SK-MEL-5 (cell line): ENCODE measurements around the gene GPNMB. TPM values are rescaled to one million over a fixed set of nuclear protein-coding genes. Genes with fewer than 3 reads are reported as not detected.
"Not testable (repeated sequence)": the region's sequence is repeated elsewhere in the genome, so short reads cannot be mapped to it uniquely, and the experiment has no call there.

Source experiments
- DNase-seq: peaks from one replicate; pipeline ENCODE4 v3.0.0-alpha.2; 2016; ENCODE audit warnings: low read depth, low spot score
- in situ Hi-C: cut with HindIII; loops from 2 replicates; pipeline ENCODE4 v1.10.0; 2016; ENCODE audit warnings: low sequenced_read_pairs, high pct_unique_total_duplicates, low pct_unique_long_range_greater_than_20kb
- total RNA-seq: library from RNA; depleted of rRNA; stranded (reverse); fragments of >200 nt; shearing (Covaris generic); gene quantifications from 2 replicates; pipeline ENCODE4 v1.2.3, GENCODE V29; 2014

Gene GPNMB
- total RNA-seq, 1 experiment from 2014 or later, result 1,278 TPM

DNA sequence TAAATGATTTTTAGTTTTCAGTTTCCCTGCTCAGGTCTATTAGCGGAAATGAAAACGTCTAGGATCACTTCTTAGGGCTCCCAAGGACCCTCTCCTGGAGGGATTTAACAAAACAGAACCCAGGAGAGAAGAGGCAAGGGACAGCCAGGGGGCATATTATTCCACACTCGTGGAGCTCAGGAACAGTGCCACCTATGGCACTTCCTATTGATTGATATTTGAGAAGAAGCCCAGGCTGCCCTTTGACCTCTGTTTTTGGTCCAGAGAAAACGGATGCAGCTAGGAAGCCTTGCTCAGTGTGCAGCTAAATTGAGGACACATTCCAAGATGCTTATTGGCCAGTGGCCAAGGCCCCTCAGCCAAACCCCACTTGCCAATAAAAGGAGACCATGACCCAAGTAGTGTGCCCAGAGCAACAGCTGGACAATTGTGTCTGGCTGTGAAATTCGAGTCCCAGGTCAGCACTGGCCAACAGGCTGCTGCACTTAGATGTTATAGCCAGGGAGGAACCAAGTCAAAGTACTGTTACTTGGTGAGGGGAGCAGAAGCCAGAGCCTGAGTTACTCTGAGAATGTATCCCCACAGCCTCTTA lies 24.0 kb upstream of the GPNMB start:
- in situ Hi-C loops, result no loop called here
- DNase-seq, result no peak

DNA sequence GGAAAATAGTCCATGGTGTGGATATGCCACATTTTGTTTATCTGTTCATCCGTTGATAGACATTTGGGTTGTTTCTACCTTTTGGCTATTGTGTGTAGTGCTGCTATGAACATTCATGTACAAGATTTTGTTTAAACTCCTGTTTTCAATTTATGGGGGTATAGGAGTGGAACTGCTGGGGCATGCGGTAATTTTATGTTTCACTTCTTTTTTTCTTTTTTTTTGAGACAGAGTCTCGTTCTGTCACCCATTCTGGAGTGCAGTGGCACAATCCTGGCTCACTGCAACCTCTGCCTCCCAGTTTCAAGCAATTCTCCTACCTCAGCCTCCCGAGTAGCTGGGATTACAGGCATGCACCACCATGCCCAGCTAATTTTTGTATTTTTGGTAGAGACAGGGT lies 22.2 kb upstream of the GPNMB start:
- in situ Hi-C loops, DNase-seq: not testable (repeated sequence)

DNA sequence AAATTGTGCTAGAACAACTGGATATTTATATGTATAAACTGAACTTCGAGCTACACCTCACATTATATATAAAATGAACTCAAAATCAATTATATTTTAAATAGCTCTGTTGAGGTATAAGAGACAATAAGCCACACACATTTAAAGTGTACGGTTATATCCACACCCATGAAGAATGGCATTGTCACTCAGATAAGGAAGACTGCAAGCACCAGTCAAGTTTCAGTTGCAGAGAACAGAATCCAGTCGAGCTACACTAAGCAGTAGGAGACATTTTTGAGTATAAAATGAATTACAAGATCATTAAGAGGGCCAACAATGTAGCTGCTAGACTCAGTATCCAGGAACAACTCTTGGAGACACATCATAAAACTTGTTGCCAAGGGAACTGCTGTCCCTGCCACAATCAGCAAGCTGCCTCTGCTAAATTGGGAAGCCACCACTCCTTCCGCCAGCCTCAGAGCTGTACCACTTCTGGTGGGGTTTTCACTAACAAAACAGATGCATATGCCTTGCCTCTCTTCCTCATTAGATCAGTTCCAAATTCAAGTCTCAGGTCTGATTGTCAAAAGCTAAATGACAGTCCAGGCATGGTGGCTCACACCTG lies 19.6 kb upstream of the GPNMB start:
- DNase-seq, result no peak
- in situ Hi-C loops, result no loop called here

GRCh38 chr7:23228412-23228811 lies 18.2 kb upstream of the GPNMB start:
- in situ Hi-C loops, result no loop called here
- DNase-seq, result no peak

GRCh38 chr7:23230641-23231101 lies 15.9 kb upstream of the GPNMB start:
- in situ Hi-C loops, result no loop called here
- DNase-seq, result peak; percentile 44

GRCh38 chr7:23232966-23233365 lies 13.6 kb upstream of the GPNMB start:
- in situ Hi-C loops, result no loop called here
- DNase-seq, result no peak

DNA sequence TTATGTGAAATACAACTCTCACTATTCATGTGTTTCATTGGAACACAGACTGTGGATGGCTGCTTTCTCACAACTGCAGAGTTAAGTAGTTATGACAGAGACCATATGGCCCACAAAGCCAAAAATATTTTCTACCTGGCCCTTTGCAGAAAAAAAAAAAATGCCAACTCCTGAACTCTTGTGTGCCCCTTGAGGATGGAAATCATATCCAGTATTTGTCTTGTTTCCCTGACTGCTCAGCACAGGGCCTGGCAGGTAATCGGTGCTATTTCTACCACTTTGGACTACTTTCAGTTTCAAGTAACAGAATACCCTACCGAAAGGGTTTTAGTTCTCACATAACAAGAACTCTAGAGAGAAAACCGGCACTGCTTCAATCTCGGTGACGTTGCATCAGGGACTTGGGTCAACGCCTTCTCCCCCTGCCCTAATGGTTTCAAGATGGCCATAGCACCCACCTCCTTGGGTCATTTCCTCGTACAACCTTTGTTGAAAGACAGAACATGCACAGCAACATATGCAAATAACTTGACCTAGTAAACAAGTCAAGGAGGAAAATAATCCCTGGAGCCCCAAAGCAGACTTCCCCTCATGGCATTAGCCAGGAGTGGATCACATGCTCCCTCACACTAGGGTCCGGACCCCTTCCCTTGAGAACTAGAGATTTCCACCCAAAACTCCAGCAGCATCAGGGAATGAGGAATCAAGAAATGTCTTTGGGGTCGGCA lies 11.8 kb upstream of the GPNMB start:
- in situ Hi-C loops, result no loop called here
- no peak for DNase-seq

DNA sequence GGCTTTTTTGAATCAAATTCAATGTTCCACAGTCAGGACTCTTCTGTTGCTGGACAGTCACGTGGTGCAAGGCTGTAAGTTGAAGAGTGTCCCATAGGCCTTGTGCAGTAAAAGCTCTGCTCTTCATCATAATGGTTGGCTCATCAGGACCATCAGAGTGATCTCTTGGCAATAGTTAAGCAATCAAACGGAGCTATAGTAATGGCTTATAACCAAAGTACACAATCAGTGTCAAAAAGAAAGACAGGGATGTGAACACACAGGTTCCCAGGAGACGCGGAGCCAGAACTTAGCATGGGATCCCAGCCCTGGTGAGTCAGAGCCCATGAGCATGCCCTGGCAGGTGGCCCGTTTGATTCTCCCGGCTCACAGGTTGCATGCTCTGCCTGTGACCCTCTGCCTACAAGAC lies 10.8 kb upstream of the GPNMB start:
- no peak for DNase-seq
- in situ Hi-C loops, result no loop called here

DNA sequence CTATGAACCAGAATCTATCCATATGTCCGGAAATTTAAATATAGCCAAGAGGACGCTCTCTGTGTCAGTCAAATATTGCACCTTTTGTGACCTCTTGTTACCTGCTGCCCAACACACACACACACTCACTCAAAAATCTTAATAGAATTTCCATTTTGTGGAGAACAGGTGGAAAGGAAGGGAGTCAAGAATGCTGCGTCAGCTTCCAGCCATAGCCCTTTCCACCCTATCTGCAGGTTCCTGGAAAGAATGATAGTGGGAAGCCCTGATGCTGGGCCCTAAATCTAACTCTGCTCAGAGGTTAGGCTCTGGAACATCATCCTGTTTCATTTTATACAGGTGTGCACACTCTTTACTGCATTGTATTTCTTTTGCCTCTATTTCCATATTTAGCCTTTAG lies 9.6 kb upstream of the GPNMB start:
- DNase-seq, result no peak

DNA sequence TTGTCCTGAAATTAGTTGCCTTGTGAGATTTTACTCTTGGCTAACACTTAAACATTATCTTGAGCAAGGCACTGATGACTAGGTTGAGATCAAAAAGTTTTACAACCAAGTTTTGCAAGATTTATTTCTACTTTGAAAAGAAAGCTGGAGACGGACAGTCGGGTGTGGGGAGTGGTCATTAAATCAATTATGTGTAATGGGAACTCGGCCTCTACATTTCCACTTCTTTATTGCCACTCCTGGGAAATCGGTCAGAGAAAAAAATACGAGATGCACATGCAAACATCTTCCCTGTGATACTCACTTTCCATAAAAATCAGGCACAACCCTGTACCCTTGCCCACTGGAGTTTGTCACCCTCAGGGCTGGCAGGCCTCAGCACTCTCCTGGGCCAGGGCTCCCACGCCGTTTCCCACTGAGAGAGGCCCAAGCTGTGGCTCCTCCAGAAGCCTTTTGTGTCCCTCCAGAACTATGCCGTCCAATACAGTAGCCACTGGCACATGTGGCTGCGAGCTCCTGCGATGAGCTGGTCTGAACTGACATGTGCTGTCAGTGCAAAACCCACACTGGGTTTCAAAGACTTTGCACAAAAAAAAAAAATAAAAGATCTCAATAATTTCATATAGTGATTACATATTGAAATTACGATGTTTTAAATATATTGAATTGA lies 7.5 kb upstream of the GPNMB start:
- in situ Hi-C loops, result no loop called here
- DNase-seq, result no peak

More for the DNA sequence above, 9.6 kb upstream of the GPNMB start:
- in situ Hi-C loops, result no loop called here

GRCh38 chr7:23239698-23240097 lies 6.9 kb upstream of the GPNMB start:
- no peak for DNase-seq
- in situ Hi-C loops, result no loop called here

GRCh38 chr7:23242321-23242720 lies 4.3 kb upstream of the GPNMB start:
- in situ Hi-C loops, result no loop called here
- no peak for DNase-seq

- in situ Hi-C loops, result no loop called here
- no peak for DNase-seq
Observed at GRCh38 chr7:23242935-23243334, 3.6 kb upstream of the GPNMB start.

DNA sequence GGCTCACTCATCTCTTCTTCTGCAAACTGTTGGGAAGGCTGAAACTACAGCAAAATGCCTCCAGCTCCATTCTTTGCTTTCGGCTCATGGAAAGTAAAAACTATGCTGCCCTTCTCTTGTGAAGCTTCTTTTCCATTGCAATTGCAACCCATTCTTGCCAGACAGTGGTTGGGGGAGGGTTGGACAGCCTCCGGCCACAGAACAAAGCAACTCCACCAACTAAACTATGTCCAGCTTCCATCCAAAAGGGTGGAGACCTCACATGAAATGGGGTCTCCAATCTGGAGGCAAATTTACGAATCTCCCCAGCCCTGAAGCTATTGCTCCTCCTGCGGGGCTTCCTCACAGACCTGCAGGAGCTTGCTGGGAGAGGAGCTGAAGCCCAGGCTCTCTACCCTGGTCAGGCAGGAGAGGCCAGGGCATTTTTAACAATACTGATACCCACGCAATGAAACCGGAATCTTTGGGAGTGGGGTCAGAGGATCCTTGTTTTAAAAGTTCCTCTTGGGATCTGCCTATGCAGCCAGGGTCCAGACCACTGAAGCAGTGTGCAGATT lies 549 bp downstream of the GPNMB start:
- in situ Hi-C loops, result no loop called here
- no peak for DNase-seq

DNA sequence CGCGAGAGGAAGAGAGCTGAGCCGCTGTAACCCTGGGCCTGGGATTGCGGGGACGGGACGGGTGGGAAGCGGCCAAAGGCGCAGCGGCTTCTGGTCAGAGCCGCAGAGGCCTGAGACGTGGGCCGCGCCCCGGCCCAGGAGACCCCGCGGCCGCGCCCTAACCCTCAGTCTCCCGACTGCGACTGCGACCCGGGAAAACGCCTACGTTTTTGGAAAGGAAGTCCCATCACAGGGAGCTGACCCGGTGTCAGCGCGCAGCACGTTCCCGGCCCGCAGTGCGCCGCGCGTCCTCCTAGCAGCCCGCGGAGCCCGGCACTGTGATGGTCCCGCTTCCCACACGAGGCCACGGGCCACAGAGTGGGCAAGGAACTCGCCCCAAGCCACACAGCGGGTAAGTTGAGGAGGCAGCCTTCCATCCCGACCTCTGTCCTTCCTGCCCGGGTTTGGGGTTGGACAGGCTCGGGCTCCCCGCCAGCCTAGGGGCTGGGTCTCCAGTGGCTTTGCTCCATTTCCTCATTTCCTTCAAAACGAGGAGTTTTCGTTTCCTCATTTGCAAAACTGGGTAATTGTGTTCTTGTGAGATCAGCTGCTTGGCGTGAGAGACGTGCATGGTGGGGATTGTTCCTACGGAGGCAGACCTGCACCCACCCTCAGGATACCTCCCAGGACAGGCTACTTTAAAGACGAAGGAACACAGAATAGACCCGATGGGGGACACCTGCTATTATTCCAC lies 1.2 kb downstream of the GPNMB start:
- in situ Hi-C loops, result no loop called here
- DNase-seq, result no peak

DNA sequence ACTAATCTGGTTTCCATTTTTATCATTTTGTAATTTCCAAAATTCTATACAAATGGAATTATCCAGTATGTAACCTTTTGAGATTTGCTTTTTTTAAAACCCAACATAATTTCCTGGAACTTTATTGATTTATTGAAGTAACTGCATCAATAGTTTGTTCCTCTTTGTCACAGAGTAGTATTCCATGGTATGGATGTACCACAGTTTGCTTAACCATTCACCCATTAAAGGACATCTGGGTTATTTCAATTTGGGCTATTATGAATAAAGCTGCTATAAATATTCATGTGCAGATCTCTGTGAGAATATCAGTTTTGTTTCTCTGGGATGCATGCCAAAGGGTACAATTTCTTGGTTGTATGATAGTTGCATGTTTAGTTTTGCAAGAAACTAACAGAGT lies 2.9 kb downstream of the GPNMB start:
- in situ Hi-C loops, result no loop called here
- DNase-seq, result no peak

DNA sequence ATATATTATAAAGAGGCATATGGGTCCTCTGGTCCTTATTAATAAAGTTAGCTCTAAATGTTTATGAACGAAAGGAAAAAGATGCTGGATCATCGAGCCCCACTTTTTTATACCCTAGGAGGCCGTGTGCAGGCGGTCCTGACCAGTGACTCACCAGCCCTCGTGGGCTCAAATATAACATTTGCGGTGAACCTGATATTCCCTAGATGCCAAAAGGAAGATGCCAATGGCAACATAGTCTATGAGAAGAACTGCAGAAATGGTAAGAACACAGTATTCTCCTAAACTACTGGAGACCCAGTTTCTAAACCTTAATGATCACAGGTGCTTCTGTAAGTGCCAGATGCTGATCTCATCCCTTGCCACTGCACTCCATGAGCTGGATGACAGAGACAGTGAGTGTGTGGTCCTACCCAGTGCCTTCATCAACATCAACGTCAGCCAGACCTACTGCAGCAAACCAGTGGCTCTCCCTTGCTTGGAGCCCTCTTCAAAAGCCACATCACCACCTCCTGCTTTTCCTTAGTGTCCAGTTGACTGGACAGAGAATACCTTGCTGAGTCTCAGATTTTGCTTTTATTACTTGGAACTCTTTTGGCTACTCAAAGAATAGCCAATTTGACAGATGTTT lies 7.6 kb downstream of the GPNMB start:
- DNase-seq, result peak; percentile 45
- in situ Hi-C loops, result no loop called here
